ENCODE measurements around the gene SLC24A3.

SLC24A3 gene

DNA sequence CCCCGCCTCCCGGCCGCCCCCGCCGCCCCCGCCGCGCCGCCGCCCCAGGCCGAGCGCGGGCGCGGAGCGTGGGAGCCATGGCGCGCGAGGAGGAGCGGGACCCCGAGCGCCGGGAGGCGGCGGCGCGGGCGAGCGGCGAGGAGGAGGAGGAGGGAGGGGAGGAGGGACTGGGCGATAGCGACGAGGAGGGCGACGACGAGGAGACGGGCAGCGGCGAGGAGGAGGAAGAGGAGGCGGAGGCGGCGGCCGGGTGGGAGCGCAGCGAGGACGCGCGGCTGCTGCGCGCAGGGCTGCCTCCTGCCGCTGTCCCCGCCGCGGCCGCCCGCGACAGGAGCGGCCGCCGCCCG is at the start of gene SLC24A3:
Gene SLC24A3, plus strand, starts transcription at position 174 of the 347 bp plus-strand sequence.
- peak; percentile 76 for DNase-seq

DNA sequence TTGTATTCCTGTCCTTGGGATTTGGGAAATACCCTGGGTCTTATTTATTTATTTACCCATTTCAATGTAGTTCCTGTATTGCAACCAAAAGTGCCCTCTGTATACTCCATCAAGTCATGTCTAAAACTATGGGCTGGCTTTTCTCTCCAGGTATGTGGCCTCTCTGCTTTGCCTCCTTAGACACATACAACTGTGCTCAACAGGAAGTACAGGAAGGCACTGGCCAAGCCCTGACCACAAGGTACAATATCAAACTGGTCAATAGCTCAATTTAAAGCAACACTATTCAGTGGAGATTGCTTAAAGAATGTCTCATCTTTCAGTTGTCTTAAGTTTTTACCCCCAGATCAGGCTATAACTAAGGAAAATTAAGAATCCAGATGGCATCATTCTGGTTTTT is 42.3 kb upstream of the SLC24A3 start:
- no peak for DNase-seq

DNA sequence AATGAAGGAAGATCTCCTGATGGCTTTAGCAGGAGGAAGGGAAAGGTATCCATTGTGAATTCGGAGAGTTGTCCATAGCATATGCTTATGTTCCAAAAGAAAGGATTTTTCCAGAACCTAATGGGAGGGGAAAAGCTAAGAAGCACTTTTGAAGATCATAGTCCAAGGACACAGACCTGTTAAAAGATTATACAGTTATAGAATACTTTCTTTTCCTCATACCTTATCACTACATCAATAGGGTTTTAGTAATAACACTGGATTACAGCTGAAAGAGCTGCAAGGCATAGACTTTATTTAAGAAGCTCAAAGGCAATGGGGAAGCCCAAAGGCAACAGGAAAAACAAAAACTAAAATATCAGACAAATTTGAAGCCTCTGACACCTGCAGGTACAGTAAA is 39.8 kb upstream of the SLC24A3 start:
- no peak for DNase-seq

DNA sequence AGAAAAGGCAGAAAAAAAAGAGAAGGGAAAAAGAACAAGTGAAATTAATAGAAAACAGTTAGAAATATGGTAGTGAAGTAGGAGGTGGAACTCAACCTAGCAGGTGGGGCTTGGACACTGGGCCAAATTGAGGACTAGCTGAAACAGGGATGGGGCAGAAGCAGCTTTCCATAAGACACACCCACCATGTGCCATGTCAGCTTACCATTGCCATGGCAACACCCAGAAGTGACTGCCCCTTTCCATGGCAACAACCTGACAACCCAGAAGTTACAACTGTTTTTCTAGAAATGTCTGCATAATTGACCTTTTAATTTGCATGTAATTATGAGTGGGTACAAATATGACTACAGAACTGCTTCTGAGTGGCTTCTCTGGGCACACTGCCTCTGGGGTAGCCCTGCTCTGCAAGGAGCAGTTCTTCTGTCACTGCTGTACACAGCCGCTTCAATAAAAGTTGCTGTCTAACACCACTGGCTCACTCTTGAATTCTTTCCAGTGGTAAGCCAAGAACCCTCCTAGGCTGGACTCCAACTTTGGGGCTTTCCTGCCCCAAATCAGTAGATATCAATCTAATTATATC is 35.9 kb upstream of the SLC24A3 start:
- DNase-seq: no peak

DNA sequence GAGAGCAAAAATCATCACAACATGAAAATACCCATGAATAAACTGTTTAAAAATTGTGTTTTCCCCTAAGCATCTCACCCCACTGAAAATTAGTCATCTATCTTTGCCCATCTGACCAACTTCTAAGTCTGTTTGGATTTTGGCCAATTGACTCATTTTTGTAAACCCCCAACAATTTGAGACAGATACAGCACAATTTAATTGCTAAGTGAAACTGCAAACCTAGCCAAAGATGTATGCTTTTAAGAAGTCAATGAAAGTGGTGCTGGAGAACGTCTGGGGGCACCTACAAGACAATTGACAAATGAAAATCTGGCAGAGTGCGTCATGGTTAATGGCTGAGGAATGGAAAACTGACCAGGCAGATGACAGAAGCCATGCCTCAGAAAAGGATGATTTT is 30.9 kb upstream of the SLC24A3 start:
- DNase-seq: no peak

DNA sequence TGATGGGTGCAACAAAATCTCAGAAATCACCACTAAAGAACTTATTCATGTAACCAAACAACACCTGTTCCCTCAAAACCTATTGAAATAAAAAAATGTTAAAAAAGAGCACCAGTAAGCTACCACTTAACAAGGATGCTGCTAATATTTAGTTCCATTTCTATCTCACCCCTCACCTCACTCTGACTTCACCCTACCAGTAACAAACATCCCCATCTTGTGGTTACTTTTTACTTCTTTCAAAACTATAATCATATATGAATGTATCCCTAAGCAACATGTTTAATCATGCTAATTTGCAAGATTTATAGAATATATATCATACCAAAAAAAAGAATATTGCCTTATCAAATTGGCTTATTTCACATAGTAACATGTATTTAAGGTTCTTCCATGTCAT is 27.4 kb upstream of the SLC24A3 start:
- DNase-seq: no peak

DNA sequence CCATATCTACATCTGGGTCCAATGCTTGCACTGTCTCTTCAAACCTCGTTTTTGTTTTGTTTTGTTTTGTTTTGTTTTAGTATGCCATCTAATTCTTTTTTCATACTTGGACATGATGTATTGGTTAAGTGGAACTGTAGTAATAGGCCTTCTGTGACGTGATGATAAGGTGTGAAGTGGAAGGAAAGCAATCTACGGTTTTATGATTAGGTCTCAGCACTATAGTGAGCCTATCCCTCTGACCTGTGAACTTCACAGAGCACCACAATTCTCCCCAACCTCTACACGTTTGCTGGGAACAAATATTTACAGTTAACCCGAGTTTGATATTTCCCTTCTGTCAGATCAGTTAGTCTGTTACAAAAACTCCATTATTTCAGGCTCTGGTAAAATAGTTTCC is 19.1 kb upstream of the SLC24A3 start:
- DNase-seq: no peak

DNA sequence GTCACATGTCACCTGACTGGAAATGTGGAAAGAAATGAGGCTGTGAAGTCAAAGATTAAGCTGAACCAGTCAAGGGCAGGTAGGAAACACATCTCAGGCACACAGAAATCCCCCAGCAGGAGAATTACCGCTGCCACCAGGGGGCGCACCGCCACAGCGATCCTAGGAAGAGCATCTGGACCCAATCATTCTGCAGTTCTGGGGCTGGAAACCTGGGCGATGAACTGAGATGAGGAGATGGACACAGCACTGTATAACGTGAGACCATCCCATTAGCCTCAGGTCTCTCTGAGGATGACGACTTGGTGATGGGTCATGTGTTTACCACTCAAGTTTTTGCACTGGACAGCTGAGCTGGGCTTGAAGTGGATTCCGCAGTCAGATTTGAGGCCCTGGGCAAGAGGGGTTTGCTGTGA is 6.5 kb upstream of the SLC24A3 start:
- peak; percentile 48 for DNase-seq

DNA sequence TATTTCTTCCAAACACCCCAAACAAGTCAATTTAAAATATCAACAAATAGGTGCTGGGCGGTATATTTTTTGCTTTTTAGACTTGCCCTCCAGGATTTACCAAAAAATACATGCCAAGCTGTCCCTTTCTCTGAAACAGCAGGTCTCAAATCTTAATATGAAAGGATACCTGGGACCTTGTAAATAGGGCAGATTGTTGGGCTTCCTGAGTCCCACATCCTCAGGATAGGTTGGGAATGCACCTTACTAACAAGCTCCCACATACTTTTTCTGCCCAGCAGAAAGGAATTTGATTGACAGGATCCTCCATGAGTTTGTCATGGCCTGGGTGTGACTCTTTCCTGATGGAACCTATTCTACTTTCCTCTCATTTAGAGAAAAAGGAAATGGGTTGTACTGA is 4.9 kb upstream of the SLC24A3 start:
- no peak for DNase-seq

DNA sequence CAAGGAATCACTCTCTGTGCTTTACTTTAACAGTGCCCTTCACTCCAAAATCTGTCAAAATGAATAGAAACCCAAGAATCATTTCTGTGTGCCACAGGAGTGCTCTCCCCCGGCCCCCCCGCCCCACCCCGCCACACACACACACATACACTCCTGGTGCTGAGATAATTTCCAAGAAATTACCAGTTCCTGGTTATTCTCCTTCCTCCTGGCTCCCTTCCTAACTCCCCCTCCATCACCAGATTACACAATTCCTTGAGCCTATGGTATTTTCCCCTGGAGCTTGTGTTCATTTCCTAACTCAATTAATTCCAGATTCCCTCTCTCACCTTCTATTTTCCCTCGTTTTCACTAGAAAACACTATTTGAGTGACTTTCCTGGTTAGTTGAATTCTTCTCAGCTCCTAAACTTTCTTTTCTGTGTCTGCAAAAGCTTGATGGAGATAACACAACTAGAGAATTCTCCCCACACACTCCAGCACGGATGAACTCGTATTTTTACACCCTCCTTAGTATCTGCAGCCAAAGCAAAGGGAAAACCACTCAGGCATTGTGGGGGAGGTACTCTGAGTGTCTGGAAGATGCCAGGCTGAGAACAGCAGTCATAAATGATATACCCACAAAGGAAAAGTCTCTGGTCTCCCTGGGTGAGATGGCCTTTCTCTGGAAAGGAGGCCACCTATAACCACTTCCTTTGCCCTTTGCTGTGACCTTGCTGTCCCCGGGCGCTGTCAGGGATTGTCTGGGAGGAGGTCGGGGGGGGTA is 1.9 kb upstream of the SLC24A3 start:
- DNase-seq: no peak

DNA sequence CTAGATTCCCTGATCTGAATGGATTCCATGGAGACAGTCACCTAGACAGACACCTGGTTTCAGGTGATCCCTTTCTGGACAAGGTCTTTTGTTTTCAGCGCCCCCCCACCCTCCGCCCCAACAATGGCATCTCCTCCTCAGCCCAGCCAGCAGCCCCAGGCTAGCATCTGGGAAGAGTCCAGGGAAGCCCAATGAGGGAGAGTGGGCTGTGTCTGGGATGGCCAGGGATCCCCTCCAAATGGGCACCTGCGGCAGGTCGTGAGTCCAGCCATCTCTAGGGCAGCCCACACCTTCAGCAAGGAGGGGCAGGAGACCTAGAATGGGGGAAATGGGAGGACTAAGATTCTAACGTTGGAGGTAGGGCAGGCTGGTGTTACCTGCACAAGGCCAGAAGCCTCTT is 1.2 kb upstream of the SLC24A3 start:
- no peak for DNase-seq

DNA sequence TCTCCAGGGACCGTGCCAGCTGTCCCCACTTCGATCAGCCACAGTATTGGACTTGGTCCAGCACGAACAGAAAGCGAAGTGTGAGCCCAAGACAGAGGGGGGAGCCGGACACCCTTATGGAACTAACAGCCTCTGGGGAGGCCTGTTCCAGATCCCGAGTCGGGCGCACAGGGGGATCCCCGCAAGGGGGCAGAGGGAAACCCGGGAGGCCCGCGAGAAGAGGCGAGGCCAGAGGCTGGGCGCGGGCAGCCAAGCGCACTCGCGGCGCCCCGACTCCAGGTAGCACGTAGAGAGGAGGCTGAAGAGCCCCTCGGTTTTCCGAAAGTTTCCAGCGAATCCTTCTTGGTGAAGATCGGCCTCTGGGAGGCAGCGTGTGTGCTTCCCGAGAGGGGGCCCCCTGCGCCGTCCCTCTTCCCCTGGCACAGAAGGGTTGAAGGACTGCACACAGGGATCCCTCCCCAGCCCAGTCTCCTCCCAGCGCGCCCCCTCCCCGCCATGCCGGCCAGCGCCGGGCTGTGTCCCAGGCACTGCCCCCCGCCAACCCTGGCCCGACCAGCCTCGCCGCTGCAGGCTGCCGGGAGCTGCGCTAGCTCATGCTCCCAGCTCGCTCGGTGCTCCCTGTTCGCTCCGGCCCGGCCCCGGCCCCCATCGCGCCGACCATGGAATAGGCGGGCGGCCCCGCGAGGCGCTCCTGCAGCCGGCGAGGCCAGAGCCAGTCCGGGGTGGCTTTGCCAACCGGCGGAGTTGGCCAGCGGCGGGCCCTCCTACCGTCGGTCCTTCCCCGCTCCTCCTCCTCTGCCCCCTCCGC is 577 bp upstream of the SLC24A3 start:
- peak; percentile 37 for DNase-seq

DNA sequence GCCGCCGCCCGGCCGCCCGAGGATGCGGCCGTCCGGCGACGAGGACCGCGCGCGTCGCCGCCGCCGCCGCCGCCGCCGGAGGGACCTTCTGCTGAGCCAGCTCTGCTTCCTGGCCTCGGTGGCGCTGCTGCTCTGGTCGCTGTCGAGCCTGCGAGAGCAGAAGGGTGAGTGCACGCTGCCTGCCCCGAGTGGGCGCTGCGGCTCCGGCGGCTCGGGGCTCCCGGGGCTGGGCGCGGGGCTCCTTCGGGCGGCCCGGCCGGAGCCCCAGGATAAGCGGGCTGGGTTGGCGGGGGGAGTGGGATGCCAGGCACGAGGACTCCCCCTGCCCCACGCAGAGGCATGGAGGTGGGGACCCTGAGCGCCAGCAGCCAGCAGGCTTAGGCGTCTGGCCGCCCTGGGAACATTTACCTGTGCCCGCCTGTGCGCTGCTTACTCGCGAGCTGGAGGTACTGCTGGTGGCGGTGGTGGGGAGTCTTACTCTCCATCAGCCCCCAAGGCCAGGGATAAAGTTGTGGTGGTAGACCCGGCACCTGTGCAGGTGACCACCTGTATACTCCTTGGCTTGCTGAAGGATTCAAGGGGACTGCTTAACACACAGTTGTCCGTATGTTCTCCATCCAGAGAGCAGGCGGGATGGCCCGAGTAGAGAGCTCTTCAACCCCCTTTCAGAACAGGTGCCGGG is 520 bp downstream of the SLC24A3 start:
- peak; percentile 83 for DNase-seq

DNA sequence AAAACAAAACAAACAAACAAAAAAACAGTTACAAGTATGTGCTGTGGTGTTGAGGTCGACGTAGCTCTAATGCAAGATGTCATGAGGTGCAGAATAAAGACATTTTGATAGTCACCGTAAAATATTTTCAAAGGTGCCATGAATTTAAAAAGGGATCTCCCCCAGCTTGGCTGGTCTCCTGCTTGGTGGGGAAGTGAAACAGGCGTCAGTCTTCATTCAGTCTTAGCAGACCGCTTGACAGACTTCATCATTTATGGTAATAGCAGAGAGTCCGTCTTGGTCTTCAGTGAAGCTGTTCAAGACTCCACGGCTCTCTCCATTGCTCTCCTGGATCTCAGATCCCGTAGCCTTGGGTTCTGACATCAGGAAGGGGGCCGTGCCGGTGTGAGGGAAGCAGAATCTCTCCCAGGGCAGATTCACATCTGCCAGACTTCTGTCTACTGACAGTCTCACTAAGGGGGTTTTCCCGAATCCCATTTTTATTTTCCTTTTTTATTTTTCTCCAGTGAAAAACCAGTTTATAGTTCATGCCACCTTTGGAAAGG is 1.6 kb downstream of the SLC24A3 start:
- DNase-seq: peak; percentile 27

DNA sequence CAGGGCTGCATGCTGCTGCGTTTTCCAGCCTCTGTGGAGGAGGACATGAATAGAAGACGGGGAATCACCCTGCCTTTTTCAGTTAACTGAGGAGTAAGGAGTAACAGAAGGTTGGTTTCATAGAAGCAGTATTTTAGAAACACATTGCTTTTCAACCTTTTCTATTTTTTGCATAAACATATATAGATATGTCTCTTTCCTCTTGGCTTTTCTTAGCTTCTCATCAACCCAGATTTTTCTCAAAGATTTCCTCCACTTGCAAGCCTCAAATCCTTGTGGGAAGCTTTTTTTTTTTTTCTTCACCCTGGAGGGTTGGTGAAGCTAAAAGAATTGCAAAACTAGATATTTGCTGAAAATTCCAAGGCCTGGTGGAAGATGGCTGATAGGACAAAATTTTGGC is 6.0 kb downstream of the SLC24A3 start:
- no peak for DNase-seq

DNA sequence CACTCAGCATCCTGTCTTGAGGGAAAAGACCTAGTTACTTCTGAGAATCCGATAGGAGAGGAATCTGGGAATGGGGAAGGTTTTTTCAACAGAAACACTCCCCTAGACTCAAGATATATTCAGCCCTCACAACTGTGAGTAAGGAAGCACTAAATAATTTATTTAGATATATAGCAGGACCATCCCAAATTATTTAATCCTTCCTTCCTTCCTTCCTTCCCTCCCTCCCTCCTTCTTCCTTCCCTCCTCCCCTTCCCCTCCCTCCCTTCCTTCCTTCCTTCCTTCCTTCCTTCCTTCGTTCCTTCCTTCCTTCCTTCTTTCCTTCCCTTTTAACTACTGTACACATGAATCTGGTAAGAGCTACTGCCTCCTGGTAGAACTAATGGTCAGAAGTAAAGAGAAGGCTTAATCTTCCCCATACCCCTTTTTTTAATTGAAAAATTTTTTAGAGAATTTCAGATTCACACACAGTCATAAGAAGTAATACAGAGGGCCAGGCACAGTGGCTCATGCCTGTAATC is 10.1 kb downstream of the SLC24A3 start:
- DNase-seq: no peak

DNA sequence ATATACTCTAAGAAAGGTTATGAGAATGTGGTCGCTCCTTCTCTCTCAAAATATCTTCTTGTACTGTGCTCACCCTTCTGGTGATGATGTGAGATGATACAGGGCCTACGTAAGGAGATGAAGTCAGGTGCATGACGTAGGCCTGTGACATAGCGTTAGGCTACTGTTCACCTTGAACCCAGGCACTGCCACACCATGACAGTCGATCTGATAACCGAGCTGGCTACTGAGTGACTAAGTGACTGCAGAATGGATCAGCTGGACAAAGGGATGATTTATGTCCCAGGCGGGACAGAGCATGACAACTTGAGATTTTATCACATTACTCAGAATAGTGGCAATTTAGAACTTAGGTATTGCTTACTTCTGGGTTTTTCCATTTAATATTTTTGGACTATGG is 11.2 kb downstream of the SLC24A3 start:
- DNase-seq: no peak

DNA sequence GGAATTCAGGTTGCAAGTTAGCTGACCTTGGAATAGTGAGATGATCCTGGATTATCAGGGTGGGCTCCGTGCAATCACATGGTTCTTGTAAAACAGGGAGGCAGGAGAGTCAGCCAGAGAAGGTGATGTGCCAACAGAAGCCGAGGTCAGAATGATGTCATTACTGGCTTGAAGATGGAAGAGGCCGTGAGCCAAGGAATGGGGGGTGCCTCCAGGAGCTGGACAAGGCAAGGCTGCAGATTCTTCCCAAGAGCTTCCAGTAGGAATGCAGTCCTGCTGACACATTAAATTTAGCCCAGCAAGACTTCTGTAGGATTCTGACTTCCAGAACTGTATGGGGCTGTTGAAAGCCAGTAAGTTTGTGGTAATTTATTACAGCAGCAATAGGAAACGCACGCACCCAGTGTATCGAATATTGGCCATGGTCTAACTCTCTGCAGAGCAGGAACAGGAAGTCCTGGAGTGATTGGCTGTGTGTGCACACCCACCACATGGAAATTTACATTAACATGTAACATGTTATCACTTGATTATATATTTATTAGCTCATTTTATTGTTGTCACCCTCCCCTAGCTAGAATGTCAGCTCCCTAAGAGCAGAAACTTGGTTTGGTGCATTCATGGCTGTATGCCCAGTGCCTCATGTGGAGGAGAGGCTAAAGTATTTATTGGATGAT is 19.1 kb downstream of the SLC24A3 start:
- DNase-seq: no peak

DNA sequence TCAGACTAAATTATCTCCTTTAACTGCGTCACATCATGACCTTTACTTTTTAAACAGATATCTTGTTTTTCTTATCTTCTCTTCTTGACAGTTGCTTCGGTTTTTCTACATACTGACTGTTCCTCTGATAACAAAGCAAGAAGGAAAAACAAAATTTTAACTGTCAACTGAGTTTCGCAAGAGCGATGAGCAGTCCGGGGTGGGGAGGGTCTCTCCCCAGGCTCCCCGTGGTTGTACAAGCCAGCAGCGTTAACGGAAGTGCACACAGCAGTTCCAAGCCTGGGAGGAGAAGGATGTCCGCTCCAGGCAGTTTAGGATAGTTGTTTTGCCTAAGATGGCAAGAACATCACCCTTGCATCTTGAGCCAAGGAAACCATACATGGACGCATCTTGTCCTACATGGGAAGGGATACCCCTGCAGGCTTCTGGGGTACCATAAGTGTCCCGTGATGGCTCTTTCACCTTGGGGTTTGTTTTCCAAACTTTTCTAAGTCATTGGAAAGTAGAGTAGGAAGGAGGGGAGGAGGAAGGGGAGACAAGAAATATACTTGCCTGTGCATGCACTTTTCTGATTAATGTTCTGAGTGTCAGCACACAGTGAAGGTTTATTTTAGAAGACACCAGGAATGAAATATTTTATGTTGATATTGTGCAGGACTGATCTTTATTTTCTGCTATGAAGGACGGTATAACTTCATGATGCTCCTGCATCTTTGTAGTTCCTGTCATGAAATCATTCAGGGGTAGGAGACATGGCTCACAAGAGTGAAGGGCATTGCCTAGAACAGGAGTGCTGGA is 20.8 kb downstream of the SLC24A3 start:
- no peak for DNase-seq

DNA sequence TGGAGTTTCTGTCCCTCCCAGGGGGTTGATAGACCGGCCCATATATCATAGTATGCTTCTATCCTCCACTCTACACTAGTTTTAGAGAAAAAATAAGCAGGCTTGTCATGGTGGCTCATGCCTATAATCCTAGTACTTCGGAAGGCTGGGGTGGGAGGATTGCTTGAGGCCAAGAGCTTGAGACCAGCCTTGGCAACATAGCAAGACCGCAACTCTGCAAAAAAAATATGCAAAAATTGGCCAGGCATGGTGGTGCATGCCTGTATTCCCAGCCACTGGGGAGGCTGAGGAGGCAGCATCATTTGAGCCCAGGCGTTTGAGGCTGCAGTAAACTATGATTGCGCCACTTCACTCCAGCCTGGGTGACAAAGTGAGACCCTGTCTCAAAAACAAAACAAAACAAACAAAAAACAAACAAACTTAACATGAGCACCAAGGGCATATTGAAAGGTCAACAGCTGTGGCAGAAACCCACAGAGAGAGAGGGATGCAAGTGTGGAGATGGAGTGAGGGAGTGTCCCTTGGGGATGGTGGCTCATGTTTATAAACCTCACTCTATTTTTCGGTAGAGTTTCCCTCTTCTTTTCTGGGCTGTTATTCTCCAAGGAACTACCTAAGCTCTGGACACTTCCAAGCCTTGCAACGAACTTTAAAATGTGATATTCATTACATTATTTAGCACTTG is 24.1 kb downstream of the SLC24A3 start:
- no peak for DNase-seq

DNA sequence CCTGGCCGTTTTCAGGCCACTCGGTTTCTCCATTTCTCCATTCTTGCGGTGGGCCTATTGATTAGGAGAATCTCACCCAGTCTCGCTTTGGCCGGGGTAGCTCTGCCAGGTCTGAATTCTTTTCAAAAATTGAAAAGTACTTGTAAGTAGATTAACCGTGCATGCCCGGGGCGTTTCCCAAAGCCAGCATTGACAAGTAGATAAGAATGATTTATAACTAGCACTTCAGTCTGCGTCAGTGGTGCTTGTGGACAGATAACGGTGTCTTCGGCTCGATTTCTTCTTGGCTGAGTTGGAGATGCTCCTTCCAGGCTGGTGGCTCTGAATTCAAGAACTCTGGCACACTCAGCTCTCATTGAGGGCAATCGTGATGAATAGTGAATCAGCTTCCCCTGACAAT is 29.0 kb downstream of the SLC24A3 start:
- DNase-seq: no peak
